Skin of body (tissue), 2 donors: ENCODE results near the gene AKT3. TPM values are rescaled to one million over a fixed set of nuclear protein-coding genes. Genes with fewer than 3 reads are reported as not detected.

ENCODE experiments used
- DNase-seq: peaks from one replicate; lab custom pipeline; 2025; lab: John Stamatoyannopoulos, UW
- total RNA-seq: library from RNA; depleted of rRNA; stranded (reverse); fragments of >200 nt; gene quantifications from one replicate; pipeline ENCODE4 v1.2.3, GENCODE V29; 2014

The AKT3 gene
- total RNA-seq, 1 donor from 2014 or later = 26.7 TPM

- no peak for DNase-seq
Observed at GRCh38 chr1:243559575-243560162, 290.4 kb downstream of the AKT3 start.

- no peak for DNase-seq
Observed at GRCh38 chr1:243558576-243558975, 291.5 kb downstream of the AKT3 start.

- DNase-seq = no peak
Observed at GRCh38 chr1:243557866-243558265, 292.2 kb downstream of the AKT3 start.

GRCh38 chr1:243554686-243555085 lies 295.4 kb downstream of the AKT3 start:
- DNase-seq = no peak

GRCh38 chr1:243553090-243553489 lies 297.0 kb downstream of the AKT3 start:
- no peak for DNase-seq

GRCh38 chr1:243550276-243550675 lies 299.8 kb downstream of the AKT3 start:
- no peak for DNase-seq

GRCh38 chr1:243549791-243550190 lies 300.3 kb downstream of the AKT3 start:
- no peak for DNase-seq

- DNase-seq = no peak
Observed at GRCh38 chr1:243549108-243549507, 300.9 kb downstream of the AKT3 start.

- no peak for DNase-seq
Observed at GRCh38 chr1:243548516-243548915, 301.5 kb downstream of the AKT3 start.

- no peak for DNase-seq
Observed at GRCh38 chr1:243547891-243548290, 302.2 kb downstream of the AKT3 start.

GRCh38 chr1:243546457-243546856 lies 303.6 kb downstream of the AKT3 start:
- DNase-seq = no peak

GRCh38 chr1:243543501-243543900 lies 306.5 kb downstream of the AKT3 start:
- DNase-seq = no peak

GRCh38 chr1:243542739-243543415 lies 307.2 kb downstream of the AKT3 start:
- DNase-seq = no peak

- DNase-seq = no peak
Observed at GRCh38 chr1:243539636-243540035, 310.4 kb downstream of the AKT3 start.

GRCh38 chr1:243535014-243535413 lies 315.0 kb downstream of the AKT3 start:
- no peak for DNase-seq

- no peak for DNase-seq
Observed at GRCh38 chr1:243529512-243529911, 320.5 kb downstream of the AKT3 start.

GRCh38 chr1:243528459-243529121 lies 321.5 kb downstream of the AKT3 start:
- DNase-seq = no peak

GRCh38 chr1:243526180-243526579 lies 323.9 kb downstream of the AKT3 start:
- no peak for DNase-seq

GRCh38 chr1:243525085-243525487 lies 325.0 kb downstream of the AKT3 start:
- DNase-seq = no peak

GRCh38 chr1:243523766-243524165 lies 326.3 kb downstream of the AKT3 start:
- DNase-seq = no peak

- no peak for DNase-seq
Observed at GRCh38 chr1:243520831-243521230, 329.2 kb downstream of the AKT3 start.

- no peak for DNase-seq
Observed at GRCh38 chr1:243514927-243515326, 335.1 kb downstream of the AKT3 start.
